ENCODE measurements around the gene FOXP1. TPM values are rescaled to one million over a fixed set of nuclear protein-coding genes. Genes with fewer than 3 reads are reported as not detected.

FOXP1 gene
- total RNA-seq, 2 experiments from 2014 or later, result 493 to 508 TPM

- peak overlapping the region; percentile 93 for H3K27ac Mint-ChIP-seq
- peaks cover 37% of the 10 kb centered on the region for H3K36me3 Mint-ChIP-seq (ENCODE audit: low read depth)
- Histone ChIP-seq H3K36me3 (ENCODE audit: insufficient read depth, low read length) (peaks cover 6% of the 10 kb centered on the region), H3K4me3 (ENCODE audit: low read length) (no peak overlapping the region), H3K27me3 (ENCODE audit: control insufficient read depth in 1 of 2, insufficient read depth in 2 of 2, low read length in 2 of 2) (no peaks in the 10 kb centered on the region), H3K4me1 (ENCODE audit: insufficient read depth, low read length) (peaks cover 30% of the 10 kb centered on the region), H3K9me3 (ENCODE audit: control insufficient read depth in 1 of 2, insufficient read depth in 1 of 2, low read length in 2 of 2) (no peaks in the 10 kb centered on the region), H3K27ac (ENCODE audit: low read depth in 1 of 2, low read length in 2 of 2) (peak overlapping the region in 1 of 2 donors; percentile 31)
- CTCF ChIA-PET, result no interaction called here
- intact Hi-C loops (cut with DNase I, micrococcal nuclease), result loop anchor here (2.0 to 5.0 kb wide), 3 partner anchors 64 to 273 kb away; partner anchors contain the start of gene FOXP1 (in 1 of the 2)
- H3K4me3 Mint-ChIP-seq, result peak overlapping the region; percentile 68
- H3K27me3 Mint-ChIP-seq, result no peaks in the 10 kb centered on the region
- no peaks in the 10 kb centered on the region for H3K9me3 Mint-ChIP-seq
- DNase-seq, result no peak
- TF ChIP-seq, protein P1, sequence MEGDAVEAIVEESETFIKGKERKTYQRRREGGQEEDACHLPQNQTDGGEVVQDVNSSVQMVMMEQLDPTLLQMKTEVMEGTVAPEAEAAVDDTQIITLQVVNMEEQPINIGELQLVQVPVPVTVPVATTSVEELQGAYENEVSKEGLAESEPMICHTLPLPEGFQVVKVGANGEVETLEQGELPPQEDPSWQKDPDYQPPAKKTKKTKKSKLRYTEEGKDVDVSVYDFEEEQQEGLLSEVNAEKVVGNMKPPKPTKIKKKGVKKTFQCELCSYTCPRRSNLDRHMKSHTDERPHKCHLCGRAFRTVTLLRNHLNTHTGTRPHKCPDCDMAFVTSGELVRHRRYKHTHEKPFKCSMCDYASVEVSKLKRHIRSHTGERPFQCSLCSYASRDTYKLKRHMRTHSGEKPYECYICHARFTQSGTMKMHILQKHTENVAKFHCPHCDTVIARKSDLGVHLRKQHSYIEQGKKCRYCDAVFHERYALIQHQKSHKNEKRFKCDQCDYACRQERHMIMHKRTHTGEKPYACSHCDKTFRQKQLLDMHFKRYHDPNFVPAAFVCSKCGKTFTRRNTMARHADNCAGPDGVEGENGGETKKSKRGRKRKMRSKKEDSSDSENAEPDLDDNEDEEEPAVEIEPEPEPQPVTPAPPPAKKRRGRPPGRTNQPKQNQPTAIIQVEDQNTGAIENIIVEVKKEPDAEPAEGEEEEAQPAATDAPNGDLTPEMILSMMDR (IDR thresholded peaks at IDR 0.05), result no peak
- POLR2A ChIA-PET, result interaction anchor here (0.7 to 1.5 kb wide), 3 partner anchors 136 to 248 kb away, joined by 3 to 5 read pairs (median 3); no protein-coding TSS in a partner anchor
- no peak for ATAC-seq (ENCODE audit: poor library complexity)
- peaks cover 87% of the 10 kb centered on the region for H3K4me1 Mint-ChIP-seq (ENCODE audit: low read depth)
Measured at GRCh38 chr3:71308836-71309235, 274.7 kb downstream of the FOXP1 start.

DNA sequence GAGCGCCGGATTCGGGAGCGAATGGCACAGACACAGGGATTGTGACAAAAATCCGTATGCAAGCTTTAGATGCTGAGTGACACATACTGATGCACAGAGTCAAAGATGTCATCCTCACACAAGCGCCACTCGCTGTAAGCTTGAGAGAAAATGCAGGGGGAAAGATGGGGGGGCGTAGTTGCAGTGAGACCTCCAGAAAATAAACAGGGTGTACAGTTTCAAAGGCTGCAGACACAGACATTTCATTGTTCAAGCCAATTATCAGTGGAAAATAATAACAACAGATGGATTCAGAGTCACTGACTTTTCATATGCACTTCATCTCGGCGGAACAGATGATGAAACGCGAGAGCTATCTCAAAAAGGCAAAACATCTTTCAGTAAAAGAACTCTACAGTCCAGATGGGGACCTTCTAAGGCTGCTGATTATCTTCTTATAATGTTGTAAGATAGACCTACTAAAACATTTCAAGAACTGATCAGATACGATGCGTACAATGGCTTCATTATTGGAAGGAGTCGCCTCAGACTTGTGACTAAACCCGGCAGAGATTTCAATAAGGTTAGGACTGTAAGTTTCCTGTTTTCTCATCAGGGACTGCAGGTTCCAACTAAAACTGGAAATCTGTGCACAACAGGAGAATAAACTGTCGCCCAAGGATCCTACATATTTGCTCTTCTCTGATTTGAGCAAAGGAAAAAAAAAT, 275.4 kb downstream of the FOXP1 start:
- TF ChIP-seq, protein P1 (IDR thresholded peaks at IDR 0.05), result no peak
- Mint-ChIP-seq H3K27me3 (no peaks in the 10 kb centered on the region), H3K36me3 (ENCODE audit: low read depth) (peaks cover 37% of the 10 kb centered on the region), H3K4me3 (peak overlapping the region; percentile 40), H3K9me3 (no peaks in the 10 kb centered on the region), H3K4me1 (ENCODE audit: low read depth) (peaks cover 94% of the 10 kb centered on the region), H3K27ac (peak overlapping the region; percentile 93)
- Histone ChIP-seq H3K4me1 (ENCODE audit: insufficient read depth, low read length) (peaks cover 30% of the 10 kb centered on the region), H3K27me3 (ENCODE audit: control insufficient read depth in 1 of 2, insufficient read depth in 2 of 2, low read length in 2 of 2) (no peaks in the 10 kb centered on the region), H3K36me3 (ENCODE audit: insufficient read depth, low read length) (peaks cover 6% of the 10 kb centered on the region), H3K27ac (ENCODE audit: low read depth in 1 of 2, low read length in 2 of 2) (peak overlapping the region in 1 of 2 donors; percentile 31), H3K9me3 (ENCODE audit: control insufficient read depth in 1 of 2, insufficient read depth in 1 of 2, low read length in 2 of 2) (no peaks in the 10 kb centered on the region), H3K4me3 (ENCODE audit: low read length) (peak overlapping the region; percentile 1)
- DNase-seq (no peak), ATAC-seq (ENCODE audit: poor library complexity) (no peak)
- ChIA-PET CTCF (no interaction called here), POLR2A (interaction anchor here (1.0 to 2.9 kb wide), 3 partner anchors 64 to 150 kb away, joined by 3 to 9 read pairs (median 3); no protein-coding TSS in a partner anchor)
- intact Hi-C loops (cut with DNase I, micrococcal nuclease), result loop anchor here (2.0 to 5.0 kb wide), 3 partner anchors 65 to 274 kb away; partner anchors contain the start of gene FOXP1 (in 1 of the 2)

DNA sequence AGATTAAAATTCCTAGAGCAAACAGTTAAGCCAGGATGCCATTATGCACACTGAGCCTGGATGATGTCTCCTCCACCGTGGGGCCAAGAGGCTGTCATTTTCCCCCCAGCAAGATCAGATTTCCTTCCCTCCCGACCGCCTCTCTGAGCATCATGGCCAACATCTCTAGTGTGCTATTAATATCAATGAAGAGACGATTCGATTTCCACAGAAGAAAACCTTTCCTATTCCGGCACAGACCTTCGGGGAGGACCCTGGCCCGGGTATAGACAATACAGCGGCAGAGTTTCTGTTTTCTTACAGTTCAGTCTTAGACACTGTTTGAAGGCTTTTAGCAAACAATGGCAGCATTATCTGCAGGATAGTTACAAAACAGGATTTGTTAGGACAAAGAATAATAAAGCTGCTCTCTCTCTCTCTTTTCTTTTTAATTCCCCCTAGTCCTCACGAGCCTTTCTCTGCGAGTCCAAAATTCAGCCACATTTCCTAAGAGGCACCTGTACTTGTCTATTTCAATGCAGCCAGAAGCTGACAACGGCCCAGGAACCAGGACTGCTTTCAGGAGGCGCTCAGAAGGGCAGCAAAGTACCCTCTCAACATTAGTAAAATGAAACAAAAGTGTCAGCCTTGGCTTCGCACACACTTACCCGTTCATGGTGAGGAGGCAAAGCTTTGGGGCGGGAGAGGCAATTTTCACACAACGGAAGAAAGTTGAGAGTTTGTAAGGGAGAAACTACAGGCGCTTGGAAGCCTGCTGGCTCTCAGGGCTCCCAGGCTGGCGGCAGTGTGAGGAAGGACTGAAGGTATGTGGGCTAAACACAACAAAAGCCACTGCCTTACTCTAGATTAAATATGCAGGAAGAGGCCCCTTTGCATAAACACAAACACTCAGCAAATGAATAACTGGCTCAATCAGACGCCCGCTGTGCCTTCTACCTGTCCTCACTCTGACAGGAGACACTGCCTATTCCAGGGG, 278.0 kb downstream of the FOXP1 start:
- Histone ChIP-seq H3K9me3 (ENCODE audit: control insufficient read depth in 1 of 2, insufficient read depth in 1 of 2, low read length in 2 of 2) (no peaks in the 10 kb centered on the region), H3K4me1 (ENCODE audit: insufficient read depth, low read length) (peaks cover 24% of the 10 kb centered on the region), H3K27ac (ENCODE audit: low read depth in 1 of 2, low read length in 2 of 2) (peak overlapping the region; percentile 6 to 69), H3K4me3 (ENCODE audit: low read length) (peak overlapping the region; percentile 60), H3K27me3 (ENCODE audit: control insufficient read depth in 1 of 2, insufficient read depth in 2 of 2, low read length in 2 of 2) (no peaks in the 10 kb centered on the region), H3K36me3 (ENCODE audit: insufficient read depth, low read length) (no peaks in the 10 kb centered on the region)
- peaks cover 96% of the 10 kb centered on the region for H3K4me1 Mint-ChIP-seq (ENCODE audit: low read depth)
- H3K9me3 Mint-ChIP-seq, result no peaks in the 10 kb centered on the region
- ATAC-seq (ENCODE audit: poor library complexity), result peak; percentile 44
- intact Hi-C loops (cut with DNase I, micrococcal nuclease), result loop anchor here (2.0 to 5.0 kb wide), 9 partner anchors 75 to 755 kb away; partner anchors contain the start of gene FOXP1 (in 1 of the 2)
- peak overlapping the region; percentile 87 for H3K4me3 Mint-ChIP-seq
- peak overlapping the region; percentile 93 for H3K27ac Mint-ChIP-seq
- TF ChIP-seq, protein P1 (IDR thresholded peaks at IDR 0.05), result no peak
- DNase-seq, result peak in 9 of 14 experiments; percentile 12 to 50 (median 19)
- POLR2A ChIA-PET, result interaction anchor here (0.7 to 2.9 kb wide), 4 partner anchors 12 to 151 kb away, joined by 3 to 9 read pairs (median 3); no protein-coding TSS in a partner anchor
- CTCF ChIA-PET, result interaction anchor here (0.7 to 1.7 kb wide), 3 partner anchors 67 to 280 kb away, joined by 3 to 5 read pairs (median 3); no protein-coding TSS in a partner anchor
- H3K36me3 Mint-ChIP-seq (ENCODE audit: low read depth), result peaks cover 32% of the 10 kb centered on the region
- H3K27me3 Mint-ChIP-seq, result no peaks in the 10 kb centered on the region
